Measurements from ENCODE around the gene LAMA3. TPM values are rescaled to one million over a fixed set of nuclear protein-coding genes. Genes with fewer than 3 reads are reported as not detected.

The LAMA3 gene
- total RNA-seq, 6 experiments from 2014 or later = 1.3 to 5.0 (median 3.0) TPM

DNA sequence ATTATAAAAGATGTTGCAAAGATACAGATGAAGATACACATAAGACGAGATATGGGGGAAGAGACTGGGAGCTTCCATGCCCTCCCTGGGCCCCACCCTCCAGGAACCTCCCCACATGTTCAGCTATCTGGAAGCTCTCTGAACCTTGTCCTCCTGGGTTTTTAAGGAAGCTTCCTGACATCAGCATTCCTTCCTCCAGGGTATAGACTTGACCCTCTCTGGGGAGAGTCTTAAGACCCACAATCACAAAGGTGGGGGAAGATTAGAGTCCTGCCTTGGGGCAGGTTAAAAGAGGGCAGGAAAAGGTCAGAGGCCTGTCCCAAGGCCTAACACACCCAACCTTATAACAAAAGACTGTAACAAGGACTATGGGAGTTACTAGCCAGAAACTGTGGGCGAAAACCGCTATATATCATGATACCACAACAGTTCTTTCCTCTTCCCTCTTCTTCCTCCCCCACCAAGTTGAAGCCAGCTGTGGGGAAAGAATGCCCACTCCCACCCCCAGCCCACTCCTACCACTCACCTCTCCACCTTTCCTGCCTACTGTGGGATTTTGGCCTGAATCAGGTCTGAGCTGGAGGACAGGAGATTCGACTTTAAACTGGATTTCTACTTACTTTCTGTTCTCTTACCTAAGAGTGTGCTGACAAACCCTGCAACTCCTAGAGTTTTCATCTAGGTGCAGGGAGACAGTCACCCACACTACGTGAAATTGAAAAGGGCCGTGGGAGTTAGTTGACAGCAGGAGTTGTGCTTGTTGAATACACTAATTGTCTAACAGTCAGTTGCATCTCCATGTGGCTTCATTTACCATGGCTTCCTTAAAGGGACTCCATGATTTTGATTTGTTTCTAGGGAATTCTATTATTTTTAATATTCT is 105.0 kb downstream of the LAMA3 start:
- H3K4me1 ChIP-seq = no peaks in the 10 kb centered on the region
- H3K4me3 ChIP-seq = no peak overlapping the region
- intact Hi-C loops (cut with DNase I) = no loop called here
- no peaks in the 10 kb centered on the region for H3K36me3 ChIP-seq
- H3K27me3 ChIP-seq = no peaks in the 10 kb centered on the region
- 87% methylated on average over 4 of the region's 6 CpGs for WGBS (ENCODE audit: insufficient coverage, low coverage, low lambda C conversion rate, missing lambda C conversion rate)
- ATAC-seq (no peak), DNase-seq (no peak)
- H3K27ac ChIP-seq = no peak overlapping the region
- no peaks in the 10 kb centered on the region for H3K9me3 ChIP-seq
- TF ChIP-seq, protein P1, sequence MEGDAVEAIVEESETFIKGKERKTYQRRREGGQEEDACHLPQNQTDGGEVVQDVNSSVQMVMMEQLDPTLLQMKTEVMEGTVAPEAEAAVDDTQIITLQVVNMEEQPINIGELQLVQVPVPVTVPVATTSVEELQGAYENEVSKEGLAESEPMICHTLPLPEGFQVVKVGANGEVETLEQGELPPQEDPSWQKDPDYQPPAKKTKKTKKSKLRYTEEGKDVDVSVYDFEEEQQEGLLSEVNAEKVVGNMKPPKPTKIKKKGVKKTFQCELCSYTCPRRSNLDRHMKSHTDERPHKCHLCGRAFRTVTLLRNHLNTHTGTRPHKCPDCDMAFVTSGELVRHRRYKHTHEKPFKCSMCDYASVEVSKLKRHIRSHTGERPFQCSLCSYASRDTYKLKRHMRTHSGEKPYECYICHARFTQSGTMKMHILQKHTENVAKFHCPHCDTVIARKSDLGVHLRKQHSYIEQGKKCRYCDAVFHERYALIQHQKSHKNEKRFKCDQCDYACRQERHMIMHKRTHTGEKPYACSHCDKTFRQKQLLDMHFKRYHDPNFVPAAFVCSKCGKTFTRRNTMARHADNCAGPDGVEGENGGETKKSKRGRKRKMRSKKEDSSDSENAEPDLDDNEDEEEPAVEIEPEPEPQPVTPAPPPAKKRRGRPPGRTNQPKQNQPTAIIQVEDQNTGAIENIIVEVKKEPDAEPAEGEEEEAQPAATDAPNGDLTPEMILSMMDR (IDR thresholded peaks at IDR 0.05) = no peak
- TF ChIP-seq POLR2A (IDR thresholded peaks at IDR 0.05) = no peak

DNA sequence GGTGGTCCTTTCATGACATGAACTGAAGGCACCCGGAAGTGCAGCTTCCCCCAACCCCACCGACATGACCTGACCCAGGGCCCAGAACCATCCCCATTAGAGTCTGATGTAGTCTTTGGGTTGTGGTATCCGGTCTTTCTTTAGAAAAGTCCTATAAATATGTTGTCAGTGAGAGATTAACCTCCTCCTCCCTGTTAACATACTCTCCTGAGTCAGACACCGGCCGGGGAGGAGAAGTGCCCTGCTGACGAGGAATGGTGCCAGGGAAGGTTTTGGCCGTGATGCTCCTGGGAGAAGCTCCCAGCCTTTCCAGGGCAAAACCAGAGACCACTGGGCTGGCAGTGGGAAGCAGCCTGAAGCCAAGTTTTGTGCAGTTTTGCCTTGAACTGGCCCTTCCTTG is 109.0 kb downstream of the LAMA3 start:
- TF ChIP-seq, protein P1 (IDR thresholded peaks at IDR 0.05) = no peak
- TF ChIP-seq POLR2A (IDR thresholded peaks at IDR 0.05) = no peak
- WGBS (ENCODE audit: insufficient coverage, low coverage, low lambda C conversion rate, missing lambda C conversion rate) = 69% methylated on average over 6 of the region's 7 CpGs
- no peaks in the 10 kb centered on the region for H3K4me1 ChIP-seq
- H3K9me3 ChIP-seq = no peaks in the 10 kb centered on the region
- no peak overlapping the region for H3K4me3 ChIP-seq
- H3K27me3 ChIP-seq = no peaks in the 10 kb centered on the region
- intact Hi-C loops (cut with DNase I) = no loop called here
- H3K36me3 ChIP-seq = no peaks in the 10 kb centered on the region
- H3K27ac ChIP-seq = no peak overlapping the region
- DNase-seq (no peak), ATAC-seq (no peak)

DNA sequence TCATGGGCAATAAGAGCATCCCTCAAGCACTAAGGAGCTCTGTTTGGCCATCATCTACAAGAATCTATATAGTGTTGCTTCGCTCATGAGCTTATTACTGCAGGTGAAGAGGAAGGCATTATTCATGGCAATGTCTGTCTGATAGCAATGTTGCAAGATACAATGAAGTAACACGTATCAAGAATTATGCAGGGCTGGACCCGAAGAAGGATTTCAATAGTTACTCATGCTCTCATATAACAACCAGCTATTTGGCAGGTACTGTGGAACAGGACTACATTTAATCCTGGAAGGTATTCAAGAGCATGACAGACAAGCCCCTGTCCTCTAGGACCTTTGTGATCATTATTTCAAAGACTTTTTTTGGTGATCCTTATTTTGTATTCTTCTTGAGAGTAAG is 109.6 kb downstream of the LAMA3 start:
- no peak overlapping the region for H3K4me3 ChIP-seq
- H3K9me3 ChIP-seq = no peaks in the 10 kb centered on the region
- no peaks in the 10 kb centered on the region for H3K27me3 ChIP-seq
- no peak for DNase-seq
- TF ChIP-seq, protein P1 (IDR thresholded peaks at IDR 0.05) = no peak
- no peak for TF ChIP-seq POLR2A (IDR thresholded peaks at IDR 0.05)
- no peaks in the 10 kb centered on the region for H3K36me3 ChIP-seq
- H3K4me1 ChIP-seq = no peaks in the 10 kb centered on the region
- 63% methylated on average over 3 of the region's 3 CpGs for WGBS (ENCODE audit: insufficient coverage, low coverage, low lambda C conversion rate, missing lambda C conversion rate)
- no peak overlapping the region for H3K27ac ChIP-seq
- ATAC-seq = no peak
- intact Hi-C loops (cut with DNase I) = no loop called here

DNA sequence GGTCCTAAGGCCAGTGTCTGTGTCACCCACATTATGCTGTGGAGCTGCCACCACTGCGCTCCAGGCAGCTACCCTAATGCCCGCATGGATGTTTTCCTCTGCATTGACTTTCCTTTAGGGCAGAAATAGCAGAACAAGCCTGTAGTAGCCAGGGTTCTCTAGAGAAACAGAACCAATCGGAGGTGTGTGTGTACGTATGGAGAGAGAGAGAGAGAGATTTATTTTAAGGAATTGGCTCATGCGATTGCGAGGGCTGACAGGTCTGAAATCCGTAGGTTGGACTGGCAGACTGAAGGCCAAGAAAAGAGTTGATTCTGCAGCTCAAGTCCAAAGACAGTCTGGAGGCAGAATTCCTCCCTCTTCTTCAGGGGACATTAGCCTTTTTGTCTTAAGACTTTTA is 110.3 kb downstream of the LAMA3 start:
- Histone ChIP-seq H3K4me3 (no peak overlapping the region), H3K36me3 (no peaks in the 10 kb centered on the region), H3K27ac (no peak overlapping the region), H3K4me1 (no peaks in the 10 kb centered on the region), H3K27me3 (no peaks in the 10 kb centered on the region), H3K9me3 (no peaks in the 10 kb centered on the region)
- TF ChIP-seq, protein P1 (IDR thresholded peaks at IDR 0.05) = no peak
- intact Hi-C loops (cut with DNase I) = no loop called here
- ATAC-seq = no peak
- DNase-seq = no peak
- 90% methylated on average over 5 of the region's 7 CpGs for WGBS (ENCODE audit: insufficient coverage, low coverage, low lambda C conversion rate, missing lambda C conversion rate)

All from right lobe of liver (tissue), 6 donors.